ENCODE results near the gene KIF16B.

GRCh38 chr20:16418616-16419015 lies 154.6 kb downstream of the KIF16B start:
- TF ChIP-seq CSRNP3 (CRISPR knock-in tag; IDR thresholded peaks at IDR 0.05), result no peak
- no peak for TF ChIP-seq POU6F1 (CRISPR knock-in tag; IDR thresholded peaks at IDR 0.05; ENCODE audit: borderline replicate concordance, low read depth)
- no peak for TF ChIP-seq CREB5 (CRISPR knock-in tag; IDR thresholded peaks at IDR 0.05; ENCODE audit: low read depth)
- TF ChIP-seq OSR1 (CRISPR knock-in tag; IDR thresholded peaks at IDR 0.05), result no peak
- TF ChIP-seq TOX (CRISPR knock-in tag; IDR thresholded peaks at IDR 0.05; ENCODE audit: borderline replicate concordance), result no peak
- TF ChIP-seq PATZ1 (CRISPR knock-in tag; IDR thresholded peaks at IDR 0.05; ENCODE audit: borderline replicate concordance), result no peak
- no peak for TF ChIP-seq GLIS3 (CRISPR knock-in tag; IDR thresholded peaks at IDR 0.05)
- no peak for TF ChIP-seq ZC3H10 (CRISPR knock-in tag; IDR thresholded peaks at IDR 0.05)
- no peak for TF ChIP-seq PPARA (CRISPR knock-in tag; IDR thresholded peaks at IDR 0.05; ENCODE audit: borderline replicate concordance)
- no peak for TF ChIP-seq RARB (CRISPR knock-in tag; IDR thresholded peaks at IDR 0.05)

Data from SK-N-SH treated with all-trans-retinoic acid at 6 μM for 48 hours (cell line).